HepG2 (cell line): ENCODE data around the gene FIS1. TPM values are rescaled to one million over a fixed set of nuclear protein-coding genes. Genes with fewer than 3 reads are reported as not detected.

Source experiments
- ATAC-seq: fragments of 200-7000 bp; cut with Tn5 transposase; 3 replicates; pipeline ENCODE4 v1.9.1; 2020; ENCODE audit warnings: mild to moderate bottlenecking, moderate library complexity
- BruUV-seq: library from RNA; stranded (reverse); fragments of 400-500 nt; replicated peaks from 2 replicates; lab custom pipeline; 2021; lab: Mats Ljungman, UMichigan
- CTCF ChIA-PET: fragments of 300-600 bp; formaldehyde crosslinking; extraction: SDS; loops from one replicate; lab custom pipeline; 2021; ENCODE audit warnings: low total read pairs, inconsistent platforms, low intra/inter-chr PET ratio; lab: Yijun Ruan, JAX
- POLR2A ChIA-PET: fragments of 350-600 bp; sonication (Branson Sonifier 250); formaldehyde crosslinking; loops from one replicate; lab custom pipeline; 2020; ENCODE audit warnings: antibody characterized with exemption, inconsistent platforms; lab: Yijun Ruan, JAX
- DNase-seq: peaks from one replicate; pipeline ENCODE4 v3.0.0-alpha.2; 2015; ENCODE audit warnings: low spot score
- FAIRE-seq: peaks from 3 replicates; lab custom pipeline; 2011; peaks lifted over from hg19 to GRCh38; lab: Jason Lieb, UNC
- H2AFZ ChIP-seq: one replicate; pipeline ENCODE4 v1.6.1; 2011; ENCODE audit warnings: low read length, inconsistent platforms
- H3K27ac ChIP-seq: fragments of 300-600 bp; 3 replicates; pipeline ENCODE4 v1.8.0; 2011; ENCODE audit warnings: mixed run types, mild to moderate bottlenecking, mixed read lengths, low read length, inconsistent platforms; ENCODE audit not compliant: insufficient read depth; ENCODE audit errors: extremely low read length
- H3K27me3 ChIP-seq, 2 experiments: fragments of 200-600 bp in 1 of 2; 2 replicates in 1 of 2; 3 replicates in 1 of 2; pipeline versions ENCODE4 v1.6.0 to v1.8.0; 2011; ENCODE audit warnings: low read length in 2 of 2, mild to moderate bottlenecking in 2 of 2, moderate library complexity in 2 of 2, inconsistent platforms in 1 of 2; ENCODE audit not compliant: insufficient read depth in 2 of 2, control insufficient read depth in 1 of 2
- H3K36me3 ChIP-seq, 2 experiments: fragments of 200-600 bp in 1 of 2; replicated peaks in 1 of 2; 2 replicates in 1 of 2; 3 replicates in 1 of 2; pipeline versions ENCODE4 v1.5.1 to v1.8.0; 2011; ENCODE audit warnings: low read length in 2 of 2, inconsistent platforms in 1 of 2; ENCODE audit not compliant: insufficient read depth in 2 of 2, control insufficient read depth in 1 of 2
- H3K4me1 ChIP-seq: 2 replicates; pipeline ENCODE4 v1.5.1; 2012; ENCODE audit warnings: low read length, inconsistent platforms; ENCODE audit not compliant: insufficient read depth
- H3K4me2 ChIP-seq: 2 replicates; pipeline ENCODE4 v1.6.0; 2011; ENCODE audit warnings: low read depth, low read length, inconsistent platforms
- H3K4me3 ChIP-seq, 3 experiments: fragments of 200-600 bp in 1 of 3; sonication (generic), shearing (Covaris generic) in 1 of 3; replicated peaks in 1 of 3; 2 replicates each; pipeline ENCODE4 v1.5.1; 2011 to 2016; ENCODE audit warnings: low read length in 3 of 3, inconsistent platforms in 2 of 3, low read depth in 2 of 3, mild to moderate bottlenecking in 2 of 3, control low read depth in 1 of 3, mixed read lengths in 1 of 3; ENCODE audit not compliant: insufficient read depth in 1 of 3
- H3K79me2 ChIP-seq: one replicate; pipeline ENCODE4 v1.6.1; 2011; ENCODE audit warnings: low read length, inconsistent platforms; ENCODE audit not compliant: insufficient read depth
- H3K9ac ChIP-seq: 2 replicates; pipeline ENCODE4 v1.6.0; 2011; ENCODE audit warnings: mild to moderate bottlenecking, low read depth, low read length, inconsistent platforms; ENCODE audit not compliant: insufficient read depth
- H3K9me3 ChIP-seq: 2 replicates; pipeline ENCODE4 v1.5.1; 2012; ENCODE audit warnings: mild to moderate bottlenecking, low read length
- H4K20me1 ChIP-seq: 2 replicates; pipeline ENCODE4 v1.6.0; 2011; ENCODE audit warnings: inconsistent platforms, mild to moderate bottlenecking, low read length, moderate library complexity; ENCODE audit not compliant: insufficient read depth
- CC2D1A ChIP-seq: sonication (generic); formaldehyde crosslinking; IDR thresholded peaks from 2 replicates; pipeline ENCODE4 v1.8.1; 2023; ENCODE audit warnings: mild to moderate bottlenecking, missing genetic modification reagents
- NKX3-1 ChIP-seq: sonication (generic); formaldehyde crosslinking; IDR thresholded peaks from 2 replicates; pipeline ENCODE4 v1.5.0; 2020; ENCODE audit warnings: missing genetic modification reagents
- PHF21A ChIP-seq: sonication (generic); formaldehyde crosslinking; IDR thresholded peaks from 2 replicates; pipeline ENCODE4 v1.5.0; 2020; ENCODE audit warnings: mild to moderate bottlenecking, missing genetic modification reagents
- POLR2AphosphoS5 ChIP-seq: IDR thresholded peaks from 2 replicates; pipeline ENCODE4 v1.6.1; 2012; ENCODE audit warnings: low read depth, low read length
- TAF1 ChIP-seq: sonication (generic); formaldehyde crosslinking; IDR thresholded peaks from 2 replicates; pipeline ENCODE4 v1.4.0; 2020; ENCODE audit warnings: missing genetic modification reagents
- ZNF333 ChIP-seq: sonication (generic); formaldehyde crosslinking; IDR thresholded peaks from 2 replicates; pipeline ENCODE4 v1.4.0; 2020; ENCODE audit warnings: mild to moderate bottlenecking, missing genetic modification reagents, borderline replicate concordance
- ZNF777 ChIP-seq: sonication (generic); formaldehyde crosslinking; IDR thresholded peaks from 2 replicates; pipeline ENCODE4 v1.4.0; 2020; ENCODE audit warnings: missing genetic modification reagents
- WGBS: methylation state at CpG from one replicate; pipeline ENCODE4 v1.1.6; 2017; ENCODE audit warnings: low lambda C conversion rate; 5-methylcytosine and 5-hydroxymethylcytosine counted together
- in situ Hi-C: cut with HindIII; loops from 2 replicates; pipeline ENCODE4 v1.10.0; 2017; ENCODE audit warnings: low pct_unique_long_range_greater_than_20kb; ENCODE audit not compliant: extremely low pct_ligation_motif_present
- intact Hi-C: fragments of 100-400 bp; cut with micrococcal nuclease; formaldehyde crosslinking; loops from one replicate; pipeline ENCODE4 v1.10.0; 2022; ENCODE audit not compliant: unreplicated experiment
- polyA plus RNA-seq, 8 experiments: library from polyadenylated mRNA; depleted of rRNA in 3 of 8; stranded (reverse) in 7 of 8; unstranded in 1 of 8; fragments of >200 nt; fragmentation: Illumina TruSeq in 4 of 8; extraction: Trizol in 4 of 8; gene quantifications; 2 replicates each; pipeline versions ENCODE4 v1.2.1 to v1.2.3, GENCODE V29; 2011 to 2016; ENCODE audit warnings: low read depth in 4 of 8, missing spikeins in 1 of 8, mixed read lengths in 1 of 8; ENCODE audit not compliant: insufficient read depth in 1 of 8
- total RNA-seq, 5 experiments: library from RNA; depleted of rRNA; stranded (reverse); fragments of >200 nt; fragmentation: Illumina TruSeq; extraction: Trizol; gene quantifications; 2 replicates each; pipeline ENCODE4 v1.2.3, GENCODE V29; 2016; ENCODE audit warnings: low read depth in 1 of 5
- TF ChIP-seq, protein P1 (sequence below): sonication (generic); formaldehyde crosslinking; conservative IDR thresholded peaks from 2 replicates; pipeline ENCODE4 v1.8.0; 2022; ENCODE audit warnings: mild to moderate bottlenecking, moderate library complexity, missing genetic modification reagents
- TF ChIP-seq, protein P2 (sequence below): sonication (generic); formaldehyde crosslinking; IDR thresholded peaks from 2 replicates; pipeline ENCODE4 v1.4.0; 2020; ENCODE audit warnings: missing genetic modification reagents, borderline replicate concordance
- TF ChIP-seq, protein P3 (sequence below): sonication (generic); formaldehyde crosslinking; IDR thresholded peaks from 2 replicates; pipeline ENCODE4 v1.5.1; 2020; ENCODE audit warnings: mild to moderate bottlenecking, moderate library complexity, missing genetic modification reagents

FIS1 gene
- total and polyA plus RNA-seq, 2 of the 13 experiments (the other 11 are each of a cell fraction or from before 2014, with no cell fraction given) = 97.5 to 101 TPM

DNA sequence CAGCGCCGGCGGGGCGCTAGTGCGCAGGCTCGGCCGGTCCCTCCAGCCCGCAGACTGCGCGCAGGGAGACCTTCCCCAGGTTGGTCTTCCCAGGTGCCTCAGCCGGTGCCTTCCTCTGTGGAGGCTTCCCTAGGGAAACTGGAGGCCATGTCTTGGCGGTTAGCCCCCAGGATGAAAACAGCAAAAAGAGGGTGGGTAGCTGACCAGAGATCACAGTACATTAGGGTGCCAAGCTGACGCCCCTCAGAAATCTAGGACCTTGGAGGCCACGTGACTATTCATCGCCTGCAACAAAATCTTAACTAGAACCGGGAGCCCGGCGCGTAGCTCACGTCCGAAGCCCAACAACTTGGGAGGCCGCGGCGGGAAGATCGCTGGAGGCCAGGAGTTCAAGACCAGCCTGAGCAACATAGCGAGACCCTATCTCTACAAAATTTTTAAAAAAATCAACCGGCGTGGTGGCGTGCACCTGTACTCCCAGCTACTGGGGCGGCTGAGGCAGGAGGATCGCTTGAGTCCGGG lies 327 bp upstream of the FIS1 start (continued):
- TF ChIP-seq NKX3-1 (CRISPR knock-in tag) = 0 out of 2 replicates have a peak, but pooled peaks have one; percentile 50
- TF ChIP-seq TAF1 = 0 out of 2 replicates have a peak, but pooled peaks have one; percentile 44
- 0 out of 2 replicates have a peak, but pooled peaks have one; percentile 2 for TF ChIP-seq ZNF333 (CRISPR knock-in tag)
- TF ChIP-seq, protein P1, sequence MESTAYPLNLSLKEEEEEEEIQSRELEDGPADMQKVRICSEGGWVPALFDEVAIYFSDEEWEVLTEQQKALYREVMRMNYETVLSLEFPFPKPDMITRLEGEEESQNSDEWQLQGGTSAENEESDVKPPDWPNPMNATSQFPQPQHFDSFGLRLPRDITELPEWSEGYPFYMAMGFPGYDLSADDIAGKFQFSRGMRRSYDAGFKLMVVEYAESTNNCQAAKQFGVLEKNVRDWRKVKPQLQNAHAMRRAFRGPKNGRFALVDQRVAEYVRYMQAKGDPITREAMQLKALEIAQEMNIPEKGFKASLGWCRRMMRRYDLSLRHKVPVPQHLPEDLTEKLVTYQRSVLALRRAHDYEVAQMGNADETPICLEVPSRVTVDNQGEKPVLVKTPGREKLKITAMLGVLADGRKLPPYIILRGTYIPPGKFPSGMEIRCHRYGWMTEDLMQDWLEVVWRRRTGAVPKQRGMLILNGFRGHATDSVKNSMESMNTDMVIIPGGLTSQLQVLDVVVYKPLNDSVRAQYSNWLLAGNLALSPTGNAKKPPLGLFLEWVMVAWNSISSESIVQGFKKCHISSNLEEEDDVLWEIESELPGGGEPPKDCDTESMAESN (CRISPR knock-in tag) = 0 out of 2 replicates have a peak, but pooled peaks have one; percentile 0
- TF ChIP-seq ZNF777 (CRISPR knock-in tag) = 0 out of 2 replicates have a peak, but pooled peaks have one; percentile 22
- TF ChIP-seq PHF21A = no peak

DNA sequence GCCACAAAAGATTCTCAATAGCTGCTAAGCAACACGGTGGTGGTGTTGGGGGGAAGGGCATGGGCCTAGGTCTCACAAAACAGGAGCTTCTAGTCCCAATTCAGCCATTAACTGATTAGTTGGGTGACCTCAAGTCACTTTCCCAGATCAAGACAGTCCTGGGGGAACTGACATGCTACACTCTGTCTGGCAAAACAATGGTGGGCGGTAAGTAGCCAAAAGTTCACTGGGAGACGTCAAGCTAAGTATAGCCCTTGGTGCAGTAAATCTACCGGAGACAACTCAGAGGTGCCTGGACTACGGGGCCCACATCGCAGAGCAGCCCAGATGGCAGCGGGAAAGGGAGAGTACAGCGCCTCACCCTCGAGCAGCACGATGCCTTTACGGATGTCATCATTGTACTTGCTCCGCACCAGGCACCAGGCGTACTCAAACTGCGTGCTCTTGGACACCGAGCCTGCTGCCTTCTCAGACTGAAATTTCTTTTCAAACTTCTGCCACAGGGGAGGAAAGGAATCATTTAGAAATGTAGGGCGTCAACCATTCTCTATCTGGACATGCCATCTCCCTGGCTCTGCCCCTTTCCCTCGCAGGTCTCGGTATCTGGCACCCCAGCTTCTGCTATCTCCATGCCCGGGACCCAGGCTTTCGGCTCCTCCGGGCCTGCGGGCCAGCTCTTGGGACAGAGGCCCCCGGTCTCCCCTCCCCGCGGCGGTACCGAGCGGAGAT lies 1.1 kb downstream of the FIS1 start:
- peak overlapping the region; percentile 79 to 90 (median 82); a peak in 5 of 6 replicates for H3K4me3 ChIP-seq
- in situ Hi-C loops (no loop called here), intact Hi-C loops (loop anchor here (1.0 to 2.0 kb wide), 2 partner anchors 26 to 101 kb away; partner anchors contain the start of gene ZNHIT1)
- H3K9ac ChIP-seq = peak overlapping the region; percentile 83
- H3K27me3 ChIP-seq = no peaks in the 10 kb centered on the region
- no TSS peak for BruUV-seq
- no peaks in the 10 kb centered on the region for H4K20me1 ChIP-seq
- H3K4me2 ChIP-seq = peak overlapping the region; percentile 90
- H3K9me3 ChIP-seq = no peaks in the 10 kb centered on the region
- DNase-seq = no peak
- H3K36me3 ChIP-seq = peaks cover 8 to 19% of the 10 kb centered on the region in 2 experiments; a peak in 4 of 5 replicates
- FAIRE-seq = no peak
- CTCF ChIA-PET = interaction anchor here (0.8 to 2.3 kb wide), 4 partner anchors 9 to 100 kb away, joined by 3 to 11 read pairs (median 4); partner anchors contain the start of gene PLOD3
- no peak overlapping the region for H2AFZ ChIP-seq
- peaks cover 32% of the 10 kb centered on the region for H3K4me1 ChIP-seq
- 22% methylated on average over 18 of the region's 28 CpGs for WGBS
- peak overlapping the region; percentile 76 for H3K27ac ChIP-seq
- POLR2A ChIA-PET = interaction anchor here (0.7 to 3.7 kb wide), 14 partner anchors 8 to 369 kb away, joined by 3 to 71 read pairs (median 4); partner anchors contain the start of genes MOGAT3, PLOD3, SRRT and UFSP1
- H3K79me2 ChIP-seq = peaks cover 21% of the 10 kb centered on the region
- ATAC-seq = peak; percentile 5
- TF ChIP-seq, protein P2, sequence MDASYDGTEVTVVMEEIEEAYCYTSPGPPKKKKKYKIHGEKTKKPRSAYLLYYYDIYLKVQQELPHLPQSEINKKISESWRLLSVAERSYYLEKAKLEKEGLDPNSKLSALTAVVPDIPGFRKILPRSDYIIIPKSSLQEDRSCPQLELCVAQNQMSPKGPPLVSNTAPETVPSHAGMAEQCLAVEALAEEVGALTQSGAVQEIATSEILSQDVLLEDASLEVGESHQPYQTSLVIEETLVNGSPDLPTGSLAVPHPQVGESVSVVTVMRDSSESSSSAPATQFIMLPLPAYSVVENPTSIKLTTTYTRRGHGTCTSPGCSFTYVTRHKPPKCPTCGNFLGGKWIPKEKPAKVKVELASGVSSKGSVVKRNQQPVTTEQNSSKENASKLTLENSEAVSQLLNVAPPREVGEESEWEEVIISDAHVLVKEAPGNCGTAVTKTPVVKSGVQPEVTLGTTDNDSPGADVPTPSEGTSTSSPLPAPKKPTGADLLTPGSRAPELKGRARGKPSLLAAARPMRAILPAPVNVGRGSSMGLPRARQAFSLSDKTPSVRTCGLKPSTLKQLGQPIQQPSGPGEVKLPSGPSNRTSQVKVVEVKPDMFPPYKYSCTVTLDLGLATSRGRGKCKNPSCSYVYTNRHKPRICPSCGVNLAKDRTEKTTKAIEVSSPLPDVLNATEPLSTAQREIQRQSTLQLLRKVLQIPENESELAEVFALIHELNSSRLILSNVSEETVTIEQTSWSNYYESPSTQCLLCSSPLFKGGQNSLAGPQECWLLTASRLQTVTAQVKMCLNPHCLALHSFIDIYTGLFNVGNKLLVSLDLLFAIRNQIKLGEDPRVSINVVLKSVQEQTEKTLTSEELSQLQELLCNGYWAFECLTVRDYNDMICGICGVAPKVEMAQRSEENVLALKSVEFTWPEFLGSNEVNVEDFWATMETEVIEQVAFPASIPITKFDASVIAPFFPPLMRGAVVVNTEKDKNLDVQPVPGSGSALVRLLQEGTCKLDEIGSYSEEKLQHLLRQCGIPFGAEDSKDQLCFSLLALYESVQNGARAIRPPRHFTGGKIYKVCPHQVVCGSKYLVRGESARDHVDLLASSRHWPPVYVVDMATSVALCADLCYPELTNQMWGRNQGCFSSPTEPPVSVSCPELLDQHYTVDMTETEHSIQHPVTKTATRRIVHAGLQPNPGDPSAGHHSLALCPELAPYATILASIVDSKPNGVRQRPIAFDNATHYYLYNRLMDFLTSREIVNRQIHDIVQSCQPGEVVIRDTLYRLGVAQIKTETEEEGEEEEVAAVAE (CRISPR knock-in tag) = 0 out of 2 replicates have a peak, but pooled peaks have one; percentile 8
- TF ChIP-seq CC2D1A (CRISPR knock-in tag) = 0 out of 2 replicates have a peak, but pooled peaks have one; percentile 55
- TF ChIP-seq, protein P3, sequence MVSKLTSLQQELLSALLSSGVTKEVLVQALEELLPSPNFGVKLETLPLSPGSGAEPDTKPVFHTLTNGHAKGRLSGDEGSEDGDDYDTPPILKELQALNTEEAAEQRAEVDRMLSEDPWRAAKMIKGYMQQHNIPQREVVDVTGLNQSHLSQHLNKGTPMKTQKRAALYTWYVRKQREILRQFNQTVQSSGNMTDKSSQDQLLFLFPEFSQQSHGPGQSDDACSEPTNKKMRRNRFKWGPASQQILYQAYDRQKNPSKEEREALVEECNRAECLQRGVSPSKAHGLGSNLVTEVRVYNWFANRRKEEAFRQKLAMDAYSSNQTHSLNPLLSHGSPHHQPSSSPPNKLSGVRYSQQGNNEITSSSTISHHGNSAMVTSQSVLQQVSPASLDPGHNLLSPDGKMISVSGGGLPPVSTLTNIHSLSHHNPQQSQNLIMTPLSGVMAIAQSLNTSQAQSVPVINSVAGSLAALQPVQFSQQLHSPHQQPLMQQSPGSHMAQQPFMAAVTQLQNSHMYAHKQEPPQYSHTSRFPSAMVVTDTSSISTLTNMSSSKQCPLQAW (CRISPR knock-in tag) = no peak
- no peak for TF ChIP-seq POLR2AphosphoS5
